ENCODE measurements around the gene LRRFIP1. TPM values are rescaled to one million over a fixed set of nuclear protein-coding genes. Genes with fewer than 3 reads are reported as not detected.

Gene LRRFIP1
- total and polyA plus RNA-seq, 4 donors: 79.7 to 194 (median 94.1) TPM

DNA sequence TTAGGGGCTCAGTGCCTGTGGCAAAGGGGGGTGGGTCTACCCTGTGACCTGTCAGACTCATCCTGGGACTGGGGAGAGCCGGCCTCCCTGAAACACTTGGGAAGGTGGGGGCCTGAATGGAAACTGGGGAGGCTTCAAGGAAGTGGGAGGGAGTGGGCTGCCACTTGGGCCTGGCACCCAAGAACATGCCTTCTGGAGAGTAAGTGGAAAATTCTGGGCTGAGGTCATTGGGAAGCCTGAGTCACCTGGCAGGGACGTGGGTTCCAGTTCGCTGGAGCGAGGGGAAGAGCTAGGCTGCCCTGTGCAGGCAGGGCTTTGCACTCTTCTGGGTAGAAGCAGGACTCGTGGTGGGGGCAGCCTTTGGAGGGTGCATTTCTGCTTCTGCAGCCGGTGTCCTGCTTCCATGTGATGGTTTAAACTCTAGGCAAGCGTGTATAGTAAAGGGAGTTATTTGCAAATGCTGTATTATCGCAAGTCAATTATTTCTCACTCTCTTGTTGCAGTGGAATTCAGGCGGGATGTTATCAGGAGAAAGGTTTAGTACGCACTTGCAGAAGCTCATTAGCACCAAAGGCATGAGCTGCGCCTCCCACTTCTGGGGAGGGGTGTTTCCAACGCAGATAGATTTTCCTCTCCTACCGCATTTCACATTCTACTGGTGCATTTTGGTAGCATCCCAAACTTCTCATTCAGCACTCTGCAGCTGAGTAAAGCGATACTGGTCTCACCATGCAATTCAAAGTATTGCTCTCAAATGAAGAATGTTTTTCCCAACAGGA lies 3.8 kb downstream of the LRRFIP1 start:
- TF ChIP-seq, protein P1, sequence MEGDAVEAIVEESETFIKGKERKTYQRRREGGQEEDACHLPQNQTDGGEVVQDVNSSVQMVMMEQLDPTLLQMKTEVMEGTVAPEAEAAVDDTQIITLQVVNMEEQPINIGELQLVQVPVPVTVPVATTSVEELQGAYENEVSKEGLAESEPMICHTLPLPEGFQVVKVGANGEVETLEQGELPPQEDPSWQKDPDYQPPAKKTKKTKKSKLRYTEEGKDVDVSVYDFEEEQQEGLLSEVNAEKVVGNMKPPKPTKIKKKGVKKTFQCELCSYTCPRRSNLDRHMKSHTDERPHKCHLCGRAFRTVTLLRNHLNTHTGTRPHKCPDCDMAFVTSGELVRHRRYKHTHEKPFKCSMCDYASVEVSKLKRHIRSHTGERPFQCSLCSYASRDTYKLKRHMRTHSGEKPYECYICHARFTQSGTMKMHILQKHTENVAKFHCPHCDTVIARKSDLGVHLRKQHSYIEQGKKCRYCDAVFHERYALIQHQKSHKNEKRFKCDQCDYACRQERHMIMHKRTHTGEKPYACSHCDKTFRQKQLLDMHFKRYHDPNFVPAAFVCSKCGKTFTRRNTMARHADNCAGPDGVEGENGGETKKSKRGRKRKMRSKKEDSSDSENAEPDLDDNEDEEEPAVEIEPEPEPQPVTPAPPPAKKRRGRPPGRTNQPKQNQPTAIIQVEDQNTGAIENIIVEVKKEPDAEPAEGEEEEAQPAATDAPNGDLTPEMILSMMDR (IDR thresholded peaks at IDR 0.05; ENCODE audit: control extremely low read depth, extremely low read depth): no peak
- WGBS, 2 donors: 91 to 92% methylated on average over 14 of the region's 14 CpGs
- no peak overlapping the region for H3K9ac ChIP-seq (ENCODE audit: insufficient read depth in 1 of 2, low read length in 2 of 2)
- no peak for ATAC-seq (ENCODE audit: insufficient read depth, low FRiP score)
- H3K36me3 ChIP-seq (ENCODE audit: control insufficient read depth in 4 of 4, insufficient read depth in 4 of 4, low read length in 4 of 4): no peaks in the 10 kb centered on the region
- DNase-seq: no peak
- no peaks in the 10 kb centered on the region for H3K27me3 ChIP-seq (ENCODE audit: control insufficient read depth in 3 of 3, insufficient read depth in 3 of 3, low read length in 2 of 3)
- no peak overlapping the region for H3K4me3 ChIP-seq
- H3K27ac ChIP-seq (ENCODE audit: low read depth in 1 of 2, low read length in 1 of 2): peak overlapping the region in 1 of 2 donors; percentile 62
- H3K4me1 ChIP-seq (ENCODE audit: control insufficient read depth in 5 of 5, insufficient read depth in 5 of 5, low read length in 5 of 5): peaks cover 5 to 35% (median 8%) of the 10 kb centered on the region in 5 donors
- H3K9me3 ChIP-seq (ENCODE audit: control insufficient read depth in 4 of 4, insufficient read depth in 3 of 4, low read length in 3 of 4): peaks cover 0 to 3% (median 0%) of the 10 kb centered on the region in 4 donors

DNA sequence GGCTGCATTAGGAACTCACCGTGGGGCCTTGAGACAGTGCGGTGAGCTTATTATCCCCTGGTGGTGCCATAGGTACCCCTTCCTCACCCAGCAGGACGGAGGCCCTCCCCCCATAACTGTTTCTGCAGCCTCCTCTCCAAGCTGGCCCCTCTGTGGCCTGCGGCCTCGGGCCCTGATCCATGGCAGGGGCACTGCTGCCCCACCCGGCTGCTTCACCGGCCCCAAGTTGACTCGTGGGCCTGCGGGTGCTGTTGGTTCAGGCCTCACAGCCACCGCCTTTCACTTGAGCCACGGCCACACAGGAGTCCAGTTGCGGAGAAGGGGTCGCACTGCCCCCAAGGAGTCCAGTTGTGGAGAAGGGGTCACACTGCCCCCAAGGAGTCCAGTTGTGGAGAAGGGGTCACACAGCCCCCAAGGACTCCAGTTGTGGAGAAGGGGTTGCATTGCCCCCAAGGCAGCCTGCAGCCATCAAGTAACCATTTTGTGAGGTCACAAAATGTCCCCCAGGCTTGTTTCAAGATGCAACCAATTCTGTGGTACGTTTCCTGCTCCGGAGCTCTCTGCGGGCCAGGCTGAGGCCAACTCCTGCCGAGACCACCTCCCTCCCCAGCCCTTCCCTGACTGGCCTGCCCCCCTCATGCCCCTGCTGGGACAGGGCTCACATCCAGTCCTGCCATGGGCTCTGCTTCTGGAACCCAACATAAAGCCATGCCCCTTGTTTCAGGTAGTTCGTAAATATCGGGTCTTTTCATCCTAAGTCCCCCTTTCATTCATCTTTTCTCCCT lies 4.6 kb downstream of the LRRFIP1 start:
- ATAC-seq (ENCODE audit: insufficient read depth, low FRiP score) (no peak), DNase-seq (no peak)
- H3K27ac ChIP-seq (ENCODE audit: low read depth in 1 of 2, low read length in 1 of 2): peak overlapping the region in 1 of 2 donors; percentile 67
- no peaks in the 10 kb centered on the region for H3K36me3 ChIP-seq (ENCODE audit: control insufficient read depth in 4 of 4, insufficient read depth in 4 of 4, low read length in 4 of 4)
- TF ChIP-seq, protein P1 (IDR thresholded peaks at IDR 0.05; ENCODE audit: control extremely low read depth, extremely low read depth): no peak
- no peak overlapping the region for H3K4me3 ChIP-seq
- no peak overlapping the region for H3K9ac ChIP-seq (ENCODE audit: insufficient read depth in 1 of 2, low read length in 2 of 2)
- WGBS, 2 donors: 83 to 90% methylated on average over 19 of the region's 19 CpGs
- peaks cover 0 to 3% (median 0%) of the 10 kb centered on the region in 4 donors for H3K9me3 ChIP-seq (ENCODE audit: control insufficient read depth in 4 of 4, insufficient read depth in 3 of 4, low read length in 3 of 4)
- no peaks in the 10 kb centered on the region for H3K27me3 ChIP-seq (ENCODE audit: control insufficient read depth in 3 of 3, insufficient read depth in 3 of 3, low read length in 2 of 3)
- peaks cover 4 to 31% (median 6%) of the 10 kb centered on the region in 5 donors for H3K4me1 ChIP-seq (ENCODE audit: control insufficient read depth in 5 of 5, insufficient read depth in 5 of 5, low read length in 5 of 5)

DNA sequence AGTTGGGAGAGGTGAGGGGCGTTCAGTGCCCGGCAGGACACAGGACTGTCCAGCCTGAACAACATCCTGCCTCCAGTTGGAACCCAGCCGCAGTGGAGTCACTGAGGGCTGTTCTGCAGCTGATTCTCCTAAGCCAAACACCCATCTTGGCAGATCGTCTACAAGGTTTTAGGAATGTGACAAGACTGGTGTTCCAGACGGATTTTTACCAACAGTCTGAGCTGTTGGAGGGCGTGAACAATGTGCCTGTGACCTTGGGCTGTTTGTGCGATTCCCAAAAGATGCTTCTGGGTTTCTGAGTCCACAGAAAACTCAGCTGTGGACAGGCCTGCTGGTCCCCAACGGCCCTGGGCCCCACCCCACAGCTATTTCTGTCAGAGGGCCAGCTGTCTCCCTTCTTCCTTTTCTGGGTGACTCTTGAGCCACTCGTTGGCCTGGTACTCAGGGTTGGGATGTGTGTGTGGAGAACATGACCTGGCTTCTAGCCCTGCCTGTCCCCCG lies 5.7 kb downstream of the LRRFIP1 start:
- Histone ChIP-seq H3K27ac (ENCODE audit: low read depth in 1 of 2, low read length in 1 of 2) (peak overlapping the region in 1 of 2 donors; percentile 67), H3K9ac (ENCODE audit: insufficient read depth in 1 of 2, low read length in 2 of 2) (peak overlapping the region in 1 of 2 donors; percentile 23), H3K36me3 (ENCODE audit: control insufficient read depth in 4 of 4, insufficient read depth in 4 of 4, low read length in 4 of 4) (no peaks in the 10 kb centered on the region), H3K27me3 (ENCODE audit: control insufficient read depth in 3 of 3, insufficient read depth in 3 of 3, low read length in 2 of 3) (no peaks in the 10 kb centered on the region), H3K9me3 (ENCODE audit: control insufficient read depth in 4 of 4, insufficient read depth in 3 of 4, low read length in 3 of 4) (peaks cover 0 to 3% (median 0%) of the 10 kb centered on the region in 4 donors), H3K4me3 (no peak overlapping the region), H3K4me1 (ENCODE audit: control insufficient read depth in 5 of 5, insufficient read depth in 5 of 5, low read length in 5 of 5) (peaks cover 4 to 28% (median 5%) of the 10 kb centered on the region in 5 donors)
- ATAC-seq (ENCODE audit: insufficient read depth, low FRiP score) (peak; percentile 29), DNase-seq (peak; percentile 73 to 88 (median 88))
- TF ChIP-seq, protein P1 (IDR thresholded peaks at IDR 0.05; ENCODE audit: control extremely low read depth, extremely low read depth): no peak
- WGBS, 2 donors: 64 to 74% methylated on average over 10 of the region's 10 CpGs
